ENCODE measurements around the gene DCC. TPM values are rescaled to one million over a fixed set of nuclear protein-coding genes. Genes with fewer than 3 reads are reported as not detected.

The DCC gene, protein sequence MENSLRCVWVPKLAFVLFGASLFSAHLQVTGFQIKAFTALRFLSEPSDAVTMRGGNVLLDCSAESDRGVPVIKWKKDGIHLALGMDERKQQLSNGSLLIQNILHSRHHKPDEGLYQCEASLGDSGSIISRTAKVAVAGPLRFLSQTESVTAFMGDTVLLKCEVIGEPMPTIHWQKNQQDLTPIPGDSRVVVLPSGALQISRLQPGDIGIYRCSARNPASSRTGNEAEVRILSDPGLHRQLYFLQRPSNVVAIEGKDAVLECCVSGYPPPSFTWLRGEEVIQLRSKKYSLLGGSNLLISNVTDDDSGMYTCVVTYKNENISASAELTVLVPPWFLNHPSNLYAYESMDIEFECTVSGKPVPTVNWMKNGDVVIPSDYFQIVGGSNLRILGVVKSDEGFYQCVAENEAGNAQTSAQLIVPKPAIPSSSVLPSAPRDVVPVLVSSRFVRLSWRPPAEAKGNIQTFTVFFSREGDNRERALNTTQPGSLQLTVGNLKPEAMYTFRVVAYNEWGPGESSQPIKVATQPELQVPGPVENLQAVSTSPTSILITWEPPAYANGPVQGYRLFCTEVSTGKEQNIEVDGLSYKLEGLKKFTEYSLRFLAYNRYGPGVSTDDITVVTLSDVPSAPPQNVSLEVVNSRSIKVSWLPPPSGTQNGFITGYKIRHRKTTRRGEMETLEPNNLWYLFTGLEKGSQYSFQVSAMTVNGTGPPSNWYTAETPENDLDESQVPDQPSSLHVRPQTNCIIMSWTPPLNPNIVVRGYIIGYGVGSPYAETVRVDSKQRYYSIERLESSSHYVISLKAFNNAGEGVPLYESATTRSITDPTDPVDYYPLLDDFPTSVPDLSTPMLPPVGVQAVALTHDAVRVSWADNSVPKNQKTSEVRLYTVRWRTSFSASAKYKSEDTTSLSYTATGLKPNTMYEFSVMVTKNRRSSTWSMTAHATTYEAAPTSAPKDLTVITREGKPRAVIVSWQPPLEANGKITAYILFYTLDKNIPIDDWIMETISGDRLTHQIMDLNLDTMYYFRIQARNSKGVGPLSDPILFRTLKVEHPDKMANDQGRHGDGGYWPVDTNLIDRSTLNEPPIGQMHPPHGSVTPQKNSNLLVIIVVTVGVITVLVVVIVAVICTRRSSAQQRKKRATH (N-terminal part only)
- total RNA-seq: under 1 TPM in 2 of 4 donors, not detected in 2; 0.17 to 0.28 TPM
- 0.02 TPM for polyA plus RNA-seq
- long read RNA-seq, donor 1: 0 reads
- long read RNA-seq, donor 2: 0 reads
- long read RNA-seq, donor 3: 0 reads
- long read RNA-seq, donor 4: 0 reads

DNA sequence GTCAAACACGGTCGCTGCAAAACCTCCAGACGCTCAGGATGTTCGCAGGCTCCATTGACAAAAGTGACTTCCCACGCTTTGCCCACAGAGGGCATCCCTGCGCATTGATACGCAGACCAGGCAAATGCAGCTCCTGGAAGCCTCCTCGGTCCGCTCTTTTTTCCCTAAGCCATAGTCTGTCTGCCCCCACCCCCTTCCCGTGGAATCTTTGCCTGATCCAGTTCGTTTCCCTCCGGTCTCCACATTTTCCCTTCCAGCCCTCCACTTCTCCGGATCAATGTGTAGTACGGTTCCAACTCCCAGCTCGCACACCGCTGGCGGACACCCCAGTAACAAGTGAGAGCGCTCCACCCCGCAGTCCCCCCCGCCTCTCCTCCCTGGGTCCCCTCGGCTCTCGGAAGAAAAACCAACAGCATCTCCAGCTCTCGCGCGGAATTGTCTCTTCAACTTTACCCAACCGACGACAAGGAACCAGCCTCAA lies at the start of gene DCC:
DCC (plus strand) TSS at position 307 of the 481 bp plus-strand sequence. CDS start 591 bp downstream, outside the sequence.
- ATAC-seq (peak; percentile 39 to 43), DNase-seq (peak in 2 of 3 donors; percentile 15 to 42)
- intact Hi-C loops (cut with DNase I): no loop called here
- peaks cover 4% of the 10 kb centered on the region for H3K27me3 ChIP-seq (ENCODE audit: control insufficient read depth, insufficient read depth)
- no peak within 1 kb of the TSS for H3K27ac ChIP-seq (ENCODE audit: low read length)
- peak within 1 kb of the TSS; percentile 1 for H3K4me3 ChIP-seq (ENCODE audit: low read length)
- WGBS: 2% methylated on average over 27 of the region's 27 CpGs
- H3K4me1 ChIP-seq (ENCODE audit: control insufficient read depth, insufficient read depth, low read length): no peaks in the 10 kb centered on the region
- no peaks in the 10 kb centered on the region for H3K9me3 ChIP-seq (ENCODE audit: control insufficient read depth, low read length)

DNA sequence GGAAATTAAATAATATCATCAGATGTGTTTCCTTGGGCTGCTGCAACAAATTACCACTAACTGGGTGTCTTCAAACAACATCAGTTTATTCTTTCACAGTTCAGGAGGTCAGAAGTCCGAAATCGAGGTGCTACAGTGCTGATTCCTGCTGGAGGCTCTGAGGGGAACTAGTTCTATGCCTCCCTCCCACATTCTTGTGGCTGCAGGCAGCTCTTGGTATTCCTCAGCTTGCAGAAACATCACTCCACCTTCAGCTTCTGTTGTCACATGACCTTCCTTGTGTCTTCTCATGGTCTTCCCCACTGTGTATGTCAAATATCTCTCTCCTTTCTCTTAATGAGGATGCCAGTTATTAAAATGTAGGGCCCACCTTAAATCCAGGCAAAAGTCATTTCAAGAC lies 29.3 kb upstream of the DCC start:
- Histone ChIP-seq H3K4me1 (ENCODE audit: control insufficient read depth, insufficient read depth, low read length) (no peaks in the 10 kb centered on the region), H3K4me3 (ENCODE audit: low read length) (no peak overlapping the region), H3K9me3 (ENCODE audit: control insufficient read depth, low read length) (no peaks in the 10 kb centered on the region), H3K27me3 (ENCODE audit: control insufficient read depth, insufficient read depth) (no peaks in the 10 kb centered on the region), H3K27ac (ENCODE audit: low read length) (no peak overlapping the region)
- ATAC-seq (no peak), DNase-seq (no peak)
- intact Hi-C loops (cut with DNase I): no loop called here
- 59% methylated on average over 2 of the region's 2 CpGs for WGBS

DNA sequence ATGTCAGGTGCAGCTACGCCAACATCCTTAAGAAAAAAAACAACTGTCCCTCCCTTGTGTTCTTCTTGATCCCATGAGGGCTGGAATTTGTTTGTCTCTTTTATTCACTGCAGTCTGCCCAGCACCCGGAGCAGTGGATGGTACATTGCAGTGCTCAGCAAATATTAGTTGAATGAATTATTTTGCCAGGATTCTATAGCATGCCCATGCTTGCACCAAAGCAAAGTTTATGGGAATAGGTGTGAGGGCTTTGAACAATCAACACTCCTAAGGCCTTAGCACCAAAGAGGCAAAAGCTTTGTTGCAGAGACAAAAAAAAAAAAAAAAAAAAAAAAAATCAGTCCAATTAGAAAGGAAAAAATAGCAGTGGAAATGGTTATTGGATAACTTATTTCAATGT lies 28.7 kb upstream of the DCC start:
- WGBS: 71% methylated on average over 2 of the region's 2 CpGs
- ATAC-seq (no peak), DNase-seq (no peak)
- H3K27me3 ChIP-seq (ENCODE audit: control insufficient read depth, insufficient read depth): no peaks in the 10 kb centered on the region
- H3K4me1 ChIP-seq (ENCODE audit: control insufficient read depth, insufficient read depth, low read length): no peaks in the 10 kb centered on the region
- H3K4me3 ChIP-seq (ENCODE audit: low read length): no peak overlapping the region
- no peaks in the 10 kb centered on the region for H3K9me3 ChIP-seq (ENCODE audit: control insufficient read depth, low read length)
- no peak overlapping the region for H3K27ac ChIP-seq (ENCODE audit: low read length)
- intact Hi-C loops (cut with DNase I): no loop called here

DNA sequence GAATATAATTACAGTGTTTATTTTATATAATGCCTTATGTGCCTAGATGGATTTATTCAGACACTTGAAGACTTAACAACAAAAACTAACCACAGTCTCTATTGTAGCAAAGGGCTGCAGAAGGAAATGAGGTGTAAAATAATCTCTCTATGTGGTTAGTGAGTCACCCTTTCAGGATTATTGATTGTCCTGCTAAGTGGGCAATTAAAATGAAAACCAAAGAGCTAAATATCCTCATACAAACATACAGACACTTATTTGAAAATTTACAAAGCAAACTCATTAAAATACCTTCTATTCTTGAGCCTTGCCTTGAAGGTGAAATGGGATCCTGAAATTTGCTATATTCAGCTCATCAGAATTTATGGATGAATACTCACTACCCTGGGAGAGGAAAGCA lies 27.7 kb upstream of the DCC start:
- no peak for ATAC-seq
- Histone ChIP-seq H3K4me1 (ENCODE audit: control insufficient read depth, insufficient read depth, low read length) (no peaks in the 10 kb centered on the region), H3K9me3 (ENCODE audit: control insufficient read depth, low read length) (no peaks in the 10 kb centered on the region), H3K27ac (ENCODE audit: low read length) (no peak overlapping the region), H3K27me3 (ENCODE audit: control insufficient read depth, insufficient read depth) (no peaks in the 10 kb centered on the region), H3K4me3 (ENCODE audit: low read length) (no peak overlapping the region)
- intact Hi-C loops (cut with DNase I): no loop called here
- DNase-seq: no peak

DNA sequence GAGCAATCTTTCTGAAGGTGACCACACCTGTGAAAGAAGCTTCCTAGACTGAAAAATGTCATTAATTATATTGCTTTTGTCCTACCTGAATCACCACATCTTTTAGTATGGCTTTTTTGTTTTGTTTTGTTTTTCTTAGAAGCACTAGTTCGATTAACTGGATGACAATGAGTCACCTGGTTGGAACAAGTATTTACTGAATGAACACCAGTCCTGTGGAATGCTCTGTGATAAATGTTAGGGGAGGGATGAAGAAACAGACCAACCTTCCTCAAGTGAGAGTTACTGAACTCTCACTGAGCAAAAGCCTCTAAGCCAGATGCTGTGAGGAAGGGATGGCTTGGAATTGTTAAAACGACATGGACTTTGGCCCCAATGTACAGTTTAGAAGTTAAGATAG lies 26.8 kb upstream of the DCC start:
- H3K4me3 ChIP-seq (ENCODE audit: low read length): no peak overlapping the region
- 51% methylated on average over 2 of the region's 2 CpGs for WGBS
- no peaks in the 10 kb centered on the region for H3K4me1 ChIP-seq (ENCODE audit: control insufficient read depth, insufficient read depth, low read length)
- DNase-seq (no peak), ATAC-seq (no peak)
- no peak overlapping the region for H3K27ac ChIP-seq (ENCODE audit: low read length)
- no peaks in the 10 kb centered on the region for H3K27me3 ChIP-seq (ENCODE audit: control insufficient read depth, insufficient read depth)
- H3K9me3 ChIP-seq (ENCODE audit: control insufficient read depth, low read length): no peaks in the 10 kb centered on the region
- intact Hi-C loops (cut with DNase I): no loop called here

DNA sequence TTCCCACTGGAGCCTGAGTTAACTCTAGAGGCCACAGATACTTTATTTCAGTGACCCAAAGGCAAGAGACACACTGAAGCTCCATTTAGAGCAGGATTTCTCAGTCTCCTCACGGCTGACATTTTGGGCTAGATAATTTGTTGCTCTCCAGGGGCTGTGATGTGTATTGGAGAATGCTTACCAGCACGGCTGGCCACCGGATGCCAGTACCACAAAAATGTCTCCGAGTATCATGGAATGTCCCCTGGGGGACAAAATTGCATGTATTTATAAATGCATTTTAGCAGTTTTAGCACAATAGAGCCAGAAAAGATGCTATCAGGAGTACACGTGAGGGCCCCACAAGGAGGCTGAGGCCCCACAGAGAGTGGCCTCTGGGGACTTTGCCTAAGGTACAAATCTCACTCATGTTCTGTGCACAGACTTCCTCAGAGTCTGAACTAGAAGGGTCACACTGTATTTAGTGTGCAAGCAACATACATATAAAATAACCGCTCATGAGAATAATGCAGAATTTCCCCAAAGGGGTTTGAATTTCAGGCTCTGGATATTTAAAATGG lies 20.5 kb upstream of the DCC start:
- Histone ChIP-seq H3K27ac (ENCODE audit: low read length) (no peak overlapping the region), H3K4me1 (ENCODE audit: control insufficient read depth, insufficient read depth, low read length) (no peaks in the 10 kb centered on the region), H3K27me3 (ENCODE audit: control insufficient read depth, insufficient read depth) (no peaks in the 10 kb centered on the region), H3K9me3 (ENCODE audit: control insufficient read depth, low read length) (no peaks in the 10 kb centered on the region), H3K4me3 (ENCODE audit: low read length) (no peak overlapping the region)
- ATAC-seq (no peak), DNase-seq (no peak)
- intact Hi-C loops (cut with DNase I): no loop called here
- 60% methylated on average over 6 of the region's 6 CpGs for WGBS

DNA sequence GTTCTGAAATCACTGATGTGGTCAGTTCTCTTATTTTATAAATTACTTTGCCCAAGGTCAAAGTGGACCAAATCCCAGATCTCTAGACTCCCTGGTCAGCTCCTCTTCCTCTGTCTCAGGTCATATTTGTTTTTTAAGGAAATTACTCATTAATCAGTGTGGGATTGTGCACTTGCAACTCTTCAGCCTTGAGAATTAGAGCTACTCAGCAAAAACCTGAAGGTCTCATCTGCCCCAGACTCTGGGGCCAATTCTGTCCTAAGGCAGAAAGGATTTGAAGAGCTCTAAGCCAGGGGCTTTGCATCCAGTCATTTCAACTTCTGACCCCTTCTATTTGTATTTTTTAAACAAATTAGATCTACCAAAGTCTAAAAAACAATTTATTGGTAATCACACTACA lies 17.7 kb upstream of the DCC start:
- no peaks in the 10 kb centered on the region for H3K27me3 ChIP-seq (ENCODE audit: control insufficient read depth, insufficient read depth)
- DNase-seq (no peak), ATAC-seq (no peak)
- intact Hi-C loops (cut with DNase I): no loop called here
- no peak overlapping the region for H3K4me3 ChIP-seq (ENCODE audit: low read length)
- no peak overlapping the region for H3K27ac ChIP-seq (ENCODE audit: low read length)
- H3K4me1 ChIP-seq (ENCODE audit: control insufficient read depth, insufficient read depth, low read length): no peaks in the 10 kb centered on the region
- no peaks in the 10 kb centered on the region for H3K9me3 ChIP-seq (ENCODE audit: control insufficient read depth, low read length)

DNA sequence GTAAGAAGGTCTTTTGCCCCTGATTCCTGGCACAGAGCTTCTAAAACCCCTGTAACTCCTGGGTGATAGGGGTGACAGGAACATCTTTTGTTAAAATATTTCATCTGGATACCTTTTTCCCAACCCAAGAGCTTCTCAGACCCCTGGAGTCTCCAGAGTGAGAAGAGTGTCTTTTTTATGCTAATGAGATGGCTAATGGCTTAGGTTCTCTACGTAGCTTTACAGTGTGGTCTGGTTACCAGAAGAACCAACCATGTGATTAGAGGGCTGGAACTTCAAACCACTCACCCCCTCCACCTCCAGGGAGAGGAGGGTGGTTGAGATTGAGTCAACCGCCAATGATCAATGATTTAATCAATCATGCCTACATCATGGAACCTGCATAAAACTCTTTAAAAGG lies 16.2 kb upstream of the DCC start:
- Histone ChIP-seq H3K4me3 (ENCODE audit: low read length) (no peak overlapping the region), H3K9me3 (ENCODE audit: control insufficient read depth, low read length) (no peaks in the 10 kb centered on the region), H3K27ac (ENCODE audit: low read length) (no peak overlapping the region), H3K4me1 (ENCODE audit: control insufficient read depth, insufficient read depth, low read length) (no peaks in the 10 kb centered on the region), H3K27me3 (ENCODE audit: control insufficient read depth, insufficient read depth) (no peaks in the 10 kb centered on the region)
- intact Hi-C loops (cut with DNase I): no loop called here
- 48% methylated on average over 2 of the region's 2 CpGs for WGBS
- no peak for ATAC-seq
- DNase-seq: no peak

DNA sequence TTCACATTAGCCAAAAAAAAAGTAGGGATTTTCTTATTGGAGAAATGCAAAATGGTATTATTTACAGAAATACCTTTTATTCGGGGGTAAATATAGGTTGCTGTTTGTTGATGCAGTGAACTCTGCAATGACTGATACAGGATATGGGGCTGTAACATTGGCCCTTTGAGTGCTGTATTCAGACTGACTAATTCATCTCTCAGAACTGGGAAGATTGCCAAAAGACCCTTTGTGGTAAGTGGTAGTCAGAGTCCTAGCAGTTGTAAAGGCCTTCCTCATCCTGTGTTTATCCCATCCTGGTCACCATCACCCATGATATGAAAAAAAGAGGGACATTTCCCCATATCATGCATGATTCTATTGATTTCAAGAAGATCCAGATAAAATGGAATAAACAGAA lies 14.0 kb upstream of the DCC start:
- DNase-seq (no peak), ATAC-seq (no peak)
- WGBS: 49% methylated on average over 1 of the region's 1 CpG
- intact Hi-C loops (cut with DNase I): no loop called here
- Histone ChIP-seq H3K9me3 (ENCODE audit: control insufficient read depth, low read length) (no peaks in the 10 kb centered on the region), H3K4me3 (ENCODE audit: low read length) (no peak overlapping the region), H3K27me3 (ENCODE audit: control insufficient read depth, insufficient read depth) (no peaks in the 10 kb centered on the region), H3K4me1 (ENCODE audit: control insufficient read depth, insufficient read depth, low read length) (no peaks in the 10 kb centered on the region), H3K27ac (ENCODE audit: low read length) (no peak overlapping the region)

DNA sequence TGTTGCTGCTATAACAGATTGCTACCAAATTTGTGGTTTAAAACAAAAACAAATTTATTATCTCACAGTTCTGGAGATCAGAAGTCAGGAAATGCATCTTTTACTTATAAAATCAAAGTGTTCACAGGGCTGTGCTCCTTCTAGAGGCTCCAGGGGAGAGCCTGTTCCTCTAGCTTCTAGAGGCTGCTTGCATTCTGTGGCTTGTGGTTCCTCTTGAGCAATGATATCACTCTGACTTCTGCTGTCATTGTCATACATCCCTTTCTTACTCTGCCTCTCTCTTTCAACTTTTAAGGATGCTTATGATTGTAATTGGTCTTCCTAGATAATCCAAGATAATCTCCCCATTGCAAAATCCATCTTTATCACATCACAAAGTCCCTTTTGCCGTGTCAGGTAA lies 6.1 kb upstream of the DCC start:
- Histone ChIP-seq H3K9me3 (ENCODE audit: control insufficient read depth, low read length) (no peaks in the 10 kb centered on the region), H3K4me1 (ENCODE audit: control insufficient read depth, insufficient read depth, low read length) (no peaks in the 10 kb centered on the region), H3K27ac (ENCODE audit: low read length) (no peak overlapping the region), H3K27me3 (ENCODE audit: control insufficient read depth, insufficient read depth) (peaks cover 4% of the 10 kb centered on the region), H3K4me3 (ENCODE audit: low read length) (no peak overlapping the region)
- ATAC-seq (no peak), DNase-seq (no peak)
- intact Hi-C loops (cut with DNase I): no loop called here
- 63% methylated on average over 1 of the region's 1 CpG for WGBS

Measured in right cardiac atrium (tissue), 5 donors.